DMS 273 (cell line): ENCODE measurements around the gene CCL21.
"Not testable (repeated sequence)": the region's sequence is repeated elsewhere in the genome, so short reads cannot be mapped to it uniquely, and the experiment has no call there.

ENCODE experiments used
- DNase-seq: peaks from one replicate; lab custom pipeline; 2025; ENCODE audit not compliant: unreplicated experiment; lab: John Stamatoyannopoulos, UW

CCL21 gene

GRCh38 chr9:34710023-34710422 is at the start of gene CCL21:
Gene CCL21 (minus strand): TSS chr9:34710136. CDS start chr9:34710066, 70 bp downstream.
- peak; percentile 8 for DNase-seq

GRCh38 chr9:34759432-34760134 is 49.6 kb upstream of the CCL21 start:
- no peak for DNase-seq

- not testable (repeated sequence) for DNase-seq
Measured at GRCh38 chr9:34750320-34750719, 40.4 kb upstream of the CCL21 start.

GRCh38 chr9:34746526-34746925 is 36.6 kb upstream of the CCL21 start:
- DNase-seq: no peak

- DNase-seq: peak; percentile 21
Measured at GRCh38 chr9:34744295-34745221, 34.6 kb upstream of the CCL21 start.

GRCh38 chr9:34742710-34743109 is 32.8 kb upstream of the CCL21 start:
- no peak for DNase-seq

GRCh38 chr9:34741628-34742027 is 31.7 kb upstream of the CCL21 start:
- no peak for DNase-seq

GRCh38 chr9:34740176-34740575 is 30.2 kb upstream of the CCL21 start:
- not testable (repeated sequence) for DNase-seq

GRCh38 chr9:34737677-34738260 is 27.8 kb upstream of the CCL21 start:
- no peak for DNase-seq

GRCh38 chr9:34734720-34735119 is 24.8 kb upstream of the CCL21 start:
- DNase-seq: no peak

- DNase-seq: no peak
Measured at GRCh38 chr9:34732886-34733285, 22.9 kb upstream of the CCL21 start.

- no peak for DNase-seq
Measured at GRCh38 chr9:34732478-34732877, 22.5 kb upstream of the CCL21 start.

GRCh38 chr9:34723141-34723540 is 13.2 kb upstream of the CCL21 start:
- DNase-seq: no peak

- not testable (repeated sequence) for DNase-seq
Measured at GRCh38 chr9:34719769-34720025, 9.8 kb upstream of the CCL21 start.

- no peak for DNase-seq
Measured at GRCh38 chr9:34719021-34719768, 9.3 kb upstream of the CCL21 start.

GRCh38 chr9:34717996-34718614 is 8.2 kb upstream of the CCL21 start:
- no peak for DNase-seq

- no peak for DNase-seq
Measured at GRCh38 chr9:34716711-34717110, 6.8 kb upstream of the CCL21 start.

GRCh38 chr9:34715639-34716215 is 5.8 kb upstream of the CCL21 start:
- DNase-seq: no peak

GRCh38 chr9:34714007-34714406 is 4.1 kb upstream of the CCL21 start:
- DNase-seq: no peak

- DNase-seq: no peak
Measured at GRCh38 chr9:34712140-34712539, 2.2 kb upstream of the CCL21 start.
